Spleen (tissue), 7 donors: ENCODE data around the gene FIG4.

Source experiments
- CTCF ChIP-seq, 11 experiments: fragments of 200-600 bp in 7 of 11; fragments of 450-650 bp in 4 of 11; sonication (generic) in 4 of 11; IDR thresholded peaks in 8 of 11; conservative IDR thresholded peaks in 3 of 11; 1 replicate in 7 of 11; 2 replicates in 4 of 11; pipeline versions ENCODE4 v1.4.0 to v1.8.0; 2016 to 2021; ENCODE audit warnings: antibody characterized with exemption in 11 of 11, inconsistent platforms in 4 of 11, mild to moderate bottlenecking in 1 of 11
- POLR2A ChIP-seq, 3 donors: fragments of 450-650 bp; IDR thresholded peaks; one replicate each; pipeline ENCODE4 v1.5.1; 2017; ENCODE audit warnings: antibody characterized with exemption in 3 of 3, mild to moderate bottlenecking in 1 of 3
- donor health status: DM: no; HTN: no; CAD: no; lungs with moderate emphysema.
- donor health status: DM: no; HTN: no; CAD: no.
- donor health status: DM: no; HTN: no; CAD: no.

GRCh38 chr6:109867970-109868358 is 176.9 kb downstream of the FIG4 start:
- TF ChIP-seq CTCF (IDR thresholded peaks at IDR 0.05 in 8 of 11, conservative IDR thresholded peaks at IDR 0.05 in 3 of 11) = no peak
- no peak for TF ChIP-seq POLR2A (IDR thresholded peaks at IDR 0.05)
